Smooth muscle cell (in vitro differentiated cells): Measurements from ENCODE around the gene SNX25. TPM values are rescaled to one million over a fixed set of nuclear protein-coding genes. Genes with fewer than 3 reads are reported as not detected.
"Not testable (repeated sequence)": the region's sequence is repeated elsewhere in the genome, so short reads cannot be mapped to it uniquely, and the experiment has no call there.

Experiments
- DNase-seq: peaks from one replicate; lab custom pipeline; 2025; ENCODE audit not compliant: unreplicated experiment; lab: John Stamatoyannopoulos, UW
- H2AFZ ChIP-seq: fragments of 200-600 bp; sonication (generic); 2 replicates; pipeline ENCODE4 v1.6.0; 2016; ENCODE audit warnings: antibody characterized with exemption, low read depth, mild to moderate bottlenecking
- H3F3A ChIP-seq: fragments of 200-600 bp; sonication (generic); 2 replicates; pipeline ENCODE4 v1.6.0; 2017; ENCODE audit warnings: antibody characterized with exemption, low read depth
- H3K27ac ChIP-seq: fragments of 200-600 bp; sonication (generic); 2 replicates; pipeline ENCODE4 v1.5.1; 2016; ENCODE audit warnings: low read depth, mild to moderate bottlenecking
- H3K27me3 ChIP-seq: fragments of 200-600 bp; sonication (generic); 2 replicates; pipeline ENCODE4 v1.6.1; 2016; ENCODE audit warnings: low read depth, mild to moderate bottlenecking
- H3K36me3 ChIP-seq: fragments of 200-600 bp; sonication (generic); 2 replicates; pipeline ENCODE4 v1.5.1; 2016; ENCODE audit warnings: low read depth
- H3K4me1 ChIP-seq: fragments of 200-600 bp; sonication (generic); 2 replicates; pipeline ENCODE4 v1.5.1; 2016; ENCODE audit warnings: low read depth
- H3K4me2 ChIP-seq: fragments of 200-600 bp; sonication (generic); 2 replicates; pipeline ENCODE4 v1.6.0; 2016; ENCODE audit warnings: mild to moderate bottlenecking
- H3K4me3 ChIP-seq: fragments of 200-600 bp; sonication (generic); 2 replicates; pipeline ENCODE4 v1.5.1; 2016; ENCODE audit warnings: mild to moderate bottlenecking
- H3K79me2 ChIP-seq: fragments of 200-600 bp; sonication (generic); 2 replicates; pipeline ENCODE4 v1.6.0; 2016; ENCODE audit warnings: low read depth, mild to moderate bottlenecking
- H3K9ac ChIP-seq: fragments of 200-600 bp; sonication (generic); 2 replicates; pipeline ENCODE4 v1.6.0; 2016; ENCODE audit warnings: low read depth
- H3K9me3 ChIP-seq: fragments of 200-600 bp; sonication (generic); replicated peaks from 2 replicates; pipeline ENCODE4 v1.5.1; 2016; ENCODE audit warnings: low read depth
- H4K20me1 ChIP-seq: fragments of 200-600 bp; sonication (generic); 2 replicates; pipeline ENCODE4 v1.6.0; 2016; ENCODE audit warnings: low read depth
- CTCF ChIP-seq: fragments of 200-600 bp; sonication (generic); IDR thresholded peaks from 2 replicates; pipeline ENCODE4 v1.5.1; 2017; ENCODE audit warnings: borderline replicate concordance, mild to moderate bottlenecking, antibody characterized with exemption; ENCODE audit not compliant: insufficient read depth, poor library complexity, severe bottlenecking
- WGBS: methylation state at CpG from one replicate; pipeline ENCODE4 v1.1.7; 2016; ENCODE audit warnings: low lambda C conversion rate; 5-methylcytosine and 5-hydroxymethylcytosine counted together
- polyA plus RNA-seq: library from polyadenylated mRNA; unstranded; fragments of >200 nt; fragmentation: Nextera tagmentation; extraction: Ambion mirVana; gene quantifications from 2 replicates; pipeline ENCODE4 v1.2.1, GENCODE V29; 2016
- total RNA-seq: library from RNA; depleted of rRNA; stranded (reverse); fragments of >200 nt; gene quantifications from 2 replicates; pipeline ENCODE4 v1.2.3, GENCODE V29; 2014

Gene SNX25
- total and polyA plus RNA-seq, 2 experiments from 2014 or later = 12.3 to 23.6 TPM

DNA sequence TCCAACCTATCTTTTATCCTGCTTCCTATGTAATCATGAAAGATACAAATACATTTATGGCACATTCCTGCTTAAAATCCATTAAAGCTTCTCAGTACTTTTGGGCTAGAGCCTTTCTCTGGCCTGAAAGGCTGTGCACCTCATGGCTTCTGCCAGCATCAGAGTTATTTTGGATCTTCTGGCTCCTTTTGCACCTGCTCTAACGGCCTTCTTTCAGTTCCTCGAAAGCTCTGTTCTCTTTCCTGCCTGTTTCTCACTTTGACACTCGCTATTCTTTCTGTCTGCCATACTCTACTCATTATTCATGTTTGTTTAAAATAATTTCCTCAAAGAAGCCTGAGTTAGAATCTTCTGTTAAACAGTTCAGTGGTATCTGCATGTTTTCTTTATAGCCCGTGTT, 100.4 kb downstream of the SNX25 start:
- Histone ChIP-seq H3K4me2 (no peak overlapping the region), H3K4me3 (no peak overlapping the region), H2AFZ (no peak overlapping the region), H3K79me2 (no peaks in the 10 kb centered on the region), H3K9ac (no peak overlapping the region), H4K20me1 (no peaks in the 10 kb centered on the region), H3K4me1 (peaks cover 30% of the 10 kb centered on the region), H3K27ac (no peak overlapping the region), H3K27me3 (no peaks in the 10 kb centered on the region), H3F3A (peaks cover 4% of the 10 kb centered on the region), H3K9me3 (no peaks in the 10 kb centered on the region), H3K36me3 (no peaks in the 10 kb centered on the region)
- TF ChIP-seq CTCF = no peak
- DNase-seq = no peak
- WGBS = 97% methylated on average over 4 of the region's 4 CpGs

GRCh38 chr4:185311113-185311888, 101.9 kb downstream of the SNX25 start:
- peaks cover 4% of the 10 kb centered on the region for H3F3A ChIP-seq
- peaks cover under 1% of the 10 kb centered on the region for H3K36me3 ChIP-seq
- no peak overlapping the region for H2AFZ ChIP-seq
- DNase-seq = no peak
- H3K79me2 ChIP-seq = no peaks in the 10 kb centered on the region
- H4K20me1 ChIP-seq = no peaks in the 10 kb centered on the region
- H3K9me3 ChIP-seq = no peaks in the 10 kb centered on the region
- H3K27me3 ChIP-seq = no peaks in the 10 kb centered on the region
- WGBS = 97% methylated on average over 5 of the region's 5 CpGs
- no peak overlapping the region for H3K4me3 ChIP-seq
- no peak overlapping the region for H3K4me2 ChIP-seq
- H3K9ac ChIP-seq = no peak overlapping the region
- H3K27ac ChIP-seq = no peak overlapping the region
- H3K4me1 ChIP-seq = peaks cover 15% of the 10 kb centered on the region
- no peak for TF ChIP-seq CTCF

DNA sequence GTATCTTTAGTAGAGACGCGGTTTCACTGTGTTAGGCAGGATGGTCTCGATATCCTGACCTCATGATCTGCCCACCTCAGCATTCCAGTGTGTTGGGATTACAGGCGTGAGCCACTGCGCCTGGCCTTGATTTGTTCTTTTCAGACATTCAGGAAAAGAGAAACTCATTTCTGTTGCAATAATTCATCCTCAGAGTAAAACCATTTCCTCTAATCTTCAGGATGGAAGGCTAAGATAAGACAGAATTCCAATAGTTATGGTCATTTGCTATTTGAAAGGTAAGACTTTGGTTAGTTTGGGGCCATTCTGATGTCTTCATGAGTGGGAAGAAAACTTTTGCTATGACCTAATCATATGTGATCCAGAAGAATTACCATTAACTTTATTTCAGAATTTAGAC, 103.3 kb downstream of the SNX25 start:
- no peak for TF ChIP-seq CTCF

GRCh38 chr4:185317462-185317861, 108.1 kb downstream of the SNX25 start:
- H3K9me3 ChIP-seq, H3K79me2 ChIP-seq, H3K27ac ChIP-seq, DNase-seq, H4K20me1 ChIP-seq, H3K4me3 ChIP-seq, H3K36me3 ChIP-seq, H3K9ac ChIP-seq, H3K4me2 ChIP-seq, H3F3A ChIP-seq, H3K27me3 ChIP-seq, H2AFZ ChIP-seq: not testable (repeated sequence)
- H3K4me1 ChIP-seq = peaks cover 10% of the 10 kb centered on the region
- 81% methylated on average over 3 of the region's 3 CpGs for WGBS

More for the DNA sequence above, 103.3 kb downstream of the SNX25 start:
- no peaks in the 10 kb centered on the region for H3K79me2 ChIP-seq
- H3K9me3 ChIP-seq = no peaks in the 10 kb centered on the region
- no peaks in the 10 kb centered on the region for H3K27me3 ChIP-seq
- no peak overlapping the region for H2AFZ ChIP-seq
- no peak overlapping the region for H3K4me3 ChIP-seq
- DNase-seq = no peak
- H3K27ac ChIP-seq = no peak overlapping the region
- H3K36me3 ChIP-seq = peaks cover 8% of the 10 kb centered on the region
- no peak overlapping the region for H3K4me2 ChIP-seq
- H3K4me1 ChIP-seq = peaks cover under 1% of the 10 kb centered on the region
- WGBS = 97% methylated on average over 5 of the region's 5 CpGs
- no peaks in the 10 kb centered on the region for H4K20me1 ChIP-seq
- H3F3A ChIP-seq = no peaks in the 10 kb centered on the region
- no peak overlapping the region for H3K9ac ChIP-seq
